GM21528 (cell line): Measurements from ENCODE around the gene DQX1.

Source experiments
- ATAC-seq: cut with Tn5 transposase; IDR thresholded peaks from one replicate; pipeline ENCODE4 v1.9.1; 2021; ENCODE audit warnings: mild to moderate bottlenecking, moderate library complexity; ENCODE audit not compliant: unreplicated experiment, low FRiP score

The DQX1 gene

GRCh38 chr2:74533464-74533863 lies 7.4 kb upstream of the DQX1 start:
- no peak for ATAC-seq

- ATAC-seq, result no peak
These were observed 6.2 kb upstream of the DQX1 start for GRCh38 chr2:74532222-74532621.

GRCh38 chr2:74531666-74532065 lies 5.6 kb upstream of the DQX1 start:
- ATAC-seq, result no peak

GRCh38 chr2:74530239-74531187 lies 4.5 kb upstream of the DQX1 start:
- peak; percentile 22 for ATAC-seq

- peak; percentile 79 for ATAC-seq
These were observed 3.6 kb upstream of the DQX1 start, which contains the start of the genes AUP1 and HTRA2 for GRCh38 chr2:74529357-74530238. AUP1 (minus strand) TSS chr2:74529706; CDS start chr2:74529629, 77 bp downstream. HTRA2 (plus strand) TSS chr2:74529933; CDS start chr2:74530007, 74 bp downstream.

GRCh38 chr2:74528600-74529356 lies 2.7 kb upstream of the DQX1 start:
- peak; percentile 7 for ATAC-seq

GRCh38 chr2:74527741-74528140 lies 1.7 kb upstream of the DQX1 start:
- no peak for ATAC-seq

- ATAC-seq, result no peak
These were observed 709 bp upstream of the DQX1 start for GRCh38 chr2:74526649-74527230.

- ATAC-seq, result no peak
These were observed 895 bp downstream of the DQX1 start for GRCh38 chr2:74524955-74525716.

- ATAC-seq, result no peak
These were observed 2.0 kb downstream of the DQX1 start for GRCh38 chr2:74524005-74524404.

GRCh38 chr2:74522516-74522915 lies 3.5 kb downstream of the DQX1 start:
- no peak for ATAC-seq

- no peak for ATAC-seq
These were observed 9.4 kb downstream of the DQX1 start for GRCh38 chr2:74516650-74517049.

GRCh38 chr2:74515981-74516633 lies 9.9 kb downstream of the DQX1 start:
- no peak for ATAC-seq

- no peak for ATAC-seq
These were observed 10.6 kb downstream of the DQX1 start for GRCh38 chr2:74515271-74515980.

- no peak for ATAC-seq
These were observed 11.4 kb downstream of the DQX1 start, which contains the start of gene TLX2 for GRCh38 chr2:74514368-74515270. TLX2 (plus strand) TSS chr2:74514450; CDS start chr2:74514807, 357 bp downstream.

GRCh38 chr2:74513605-74514367 lies 12.2 kb downstream of the DQX1 start:
- no peak for ATAC-seq
